Activated naive CD4-positive, alpha-beta T cell treated with anti-CD3 and anti-CD28 coated beads, Interleukin-2, amount 50 U/mL, for 72 hours (primary cell): ENCODE data around the gene TAB2. TPM values are rescaled to one million over a fixed set of nuclear protein-coding genes. Genes with fewer than 3 reads are reported as not detected.
"Not testable (repeated sequence)": the region's sequence is repeated elsewhere in the genome, so short reads cannot be mapped to it uniquely, and the experiment has no call there.

Experiments used
- ATAC-seq, 2 donors: fragments of 150-1000 bp; cut with Tn5 transposase; 2 replicates each; pipeline ENCODE4 v1.10.0; 2021; ENCODE audit warnings: mild to moderate bottlenecking in 2 of 2, moderate library complexity in 2 of 2
- DNase-seq, 2 donors: peaks; one replicate each; pipeline ENCODE4 v3.0.0; 2021 to 2022; ENCODE audit warnings: low spot score in 2 of 2
- H3K27ac Mint-ChIP-seq, 2 donors: one replicate each; pipeline ENCODE4 v1.8.0; 2022; ENCODE audit warnings: mild to moderate bottlenecking in 2 of 2, mixed read lengths in 2 of 2
- H3K36me3 Mint-ChIP-seq, 2 donors: one replicate each; pipeline ENCODE4 v1.8.0; 2022; ENCODE audit warnings: mixed read lengths in 2 of 2
- H3K9me3 Mint-ChIP-seq, 2 donors: one replicate each; pipeline ENCODE4 v1.8.0; 2022; ENCODE audit warnings: mixed read lengths in 2 of 2
- total RNA-seq, 2 donors: library from RNA; stranded (reverse); gene quantifications; one replicate each; pipeline ENCODE4 v1.2.3, GENCODE V29; 2022

The TAB2 gene
- total RNA-seq, 2 donors from 2014 or later, result 88.0 to 98.2 TPM

DNA sequence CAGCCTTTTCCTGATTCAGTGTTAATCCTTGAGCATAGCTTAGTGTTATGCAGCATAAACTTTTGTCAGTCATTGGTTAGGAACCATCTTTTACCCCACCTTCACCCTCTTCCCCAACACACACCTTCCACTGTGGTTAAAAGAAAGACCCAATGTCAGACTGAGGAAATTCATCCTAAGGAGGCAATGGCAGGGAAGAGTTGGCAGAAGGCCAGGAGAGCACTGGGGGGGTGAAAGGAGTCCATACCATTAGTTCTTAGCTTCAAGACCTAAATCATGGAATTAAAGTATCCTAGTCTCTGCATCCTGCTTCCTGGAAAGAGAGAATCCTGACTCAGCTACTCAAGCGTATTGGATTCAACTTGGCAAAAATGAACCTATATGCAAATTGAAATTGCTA lies 16.9 kb upstream of the TAB2 start:
- no peak for DNase-seq
- ATAC-seq, result no peak

DNA sequence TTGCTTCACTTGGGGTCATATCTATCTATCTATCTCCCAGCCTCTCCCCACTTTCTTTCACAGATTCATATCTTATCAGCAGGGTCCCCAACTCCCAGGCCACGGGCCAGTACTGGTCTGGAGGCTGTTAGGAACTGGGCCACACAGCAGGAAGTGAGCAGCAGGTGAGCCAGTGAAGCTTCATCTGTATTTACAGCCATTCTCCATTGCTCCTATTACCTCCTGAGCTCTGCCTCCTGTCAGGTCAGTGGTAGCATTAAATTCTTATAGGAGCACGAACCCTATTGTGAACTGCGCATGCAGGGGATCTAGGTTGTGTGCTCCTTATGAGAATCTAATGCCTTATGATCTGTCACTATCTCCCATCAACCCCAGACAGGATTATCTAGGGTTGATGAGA lies 14.8 kb upstream of the TAB2 start:
- Mint-ChIP-seq H3K9me3 (no peaks in the 10 kb centered on the region), H3K27ac (no peak overlapping the region), H3K36me3 (no peaks in the 10 kb centered on the region)
- ATAC-seq (no peak), DNase-seq (no peak)

More for the DNA sequence above, 16.9 kb upstream of the TAB2 start:
- no peaks in the 10 kb centered on the region for H3K36me3 Mint-ChIP-seq
- no peak overlapping the region for H3K27ac Mint-ChIP-seq
- H3K9me3 Mint-ChIP-seq, result no peaks in the 10 kb centered on the region

DNA sequence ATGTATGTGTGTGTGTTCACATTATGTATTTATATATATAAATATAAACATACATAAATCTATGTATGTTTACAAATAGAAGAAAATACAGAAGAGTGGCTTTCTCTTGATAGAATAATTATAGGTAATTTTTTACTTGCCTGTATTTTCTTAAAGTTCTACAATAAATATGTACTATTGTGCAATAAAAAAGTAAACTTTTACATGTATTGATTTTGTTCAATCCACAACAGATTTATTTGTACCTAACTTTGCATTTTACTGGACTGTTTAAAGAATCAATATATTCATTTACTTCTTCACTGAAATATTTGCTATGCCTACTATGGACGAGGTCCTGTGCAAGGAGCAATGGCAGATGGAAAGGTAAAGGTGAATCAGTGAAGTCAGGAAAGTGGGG lies 14.0 kb upstream of the TAB2 start:
- no peaks in the 10 kb centered on the region for H3K9me3 Mint-ChIP-seq
- no peaks in the 10 kb centered on the region for H3K36me3 Mint-ChIP-seq
- DNase-seq, result no peak
- H3K27ac Mint-ChIP-seq, result no peak overlapping the region
- no peak for ATAC-seq

DNA sequence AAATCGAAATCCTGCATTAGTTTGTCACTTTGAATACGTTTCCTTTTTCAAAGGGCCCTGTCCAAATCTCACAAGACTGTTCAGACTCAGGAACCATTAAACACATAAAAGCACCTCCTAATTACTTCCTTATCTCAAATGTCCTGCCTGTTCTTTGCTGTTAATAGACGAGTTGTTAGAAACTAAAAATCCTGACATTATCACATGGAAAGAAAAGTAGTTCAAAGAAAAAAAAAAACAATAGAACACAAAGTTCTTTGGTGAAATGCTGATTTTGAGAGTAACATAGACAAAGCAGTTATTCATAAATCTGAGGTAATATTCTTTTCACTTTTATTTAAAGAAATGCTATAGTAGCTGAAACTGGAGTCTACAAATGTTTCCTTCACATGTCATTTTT lies 12.1 kb upstream of the TAB2 start:
- no peaks in the 10 kb centered on the region for H3K9me3 Mint-ChIP-seq
- no peak for DNase-seq
- peaks cover 0 to 6% of the 10 kb centered on the region in 2 donors for H3K36me3 Mint-ChIP-seq
- no peak for ATAC-seq
- no peak overlapping the region for H3K27ac Mint-ChIP-seq

DNA sequence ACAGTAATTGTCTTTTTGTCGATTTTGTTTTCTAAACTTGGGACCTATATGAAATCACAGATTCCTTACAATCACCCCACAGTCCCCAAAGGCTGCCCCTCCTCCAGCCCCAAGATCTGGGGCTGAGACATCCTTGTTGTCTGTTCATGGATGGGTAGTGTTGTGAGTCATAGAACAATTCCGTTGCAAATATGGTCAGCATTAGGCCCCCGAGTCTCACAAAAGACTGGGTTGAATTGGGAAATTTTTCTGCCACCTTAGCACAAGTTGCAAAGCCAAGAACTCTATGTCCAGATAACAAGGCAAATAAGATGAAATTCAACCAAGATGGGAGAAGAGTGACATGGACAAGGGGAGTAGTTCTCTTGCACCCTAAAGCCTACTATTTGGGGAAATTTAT lies 10.5 kb upstream of the TAB2 start:
- Mint-ChIP-seq H3K36me3 (peaks cover 0 to 6% of the 10 kb centered on the region in 2 donors), H3K27ac (no peak overlapping the region), H3K9me3 (peaks cover 0 to 5% of the 10 kb centered on the region in 2 donors)
- ATAC-seq (no peak), DNase-seq (no peak)

DNA sequence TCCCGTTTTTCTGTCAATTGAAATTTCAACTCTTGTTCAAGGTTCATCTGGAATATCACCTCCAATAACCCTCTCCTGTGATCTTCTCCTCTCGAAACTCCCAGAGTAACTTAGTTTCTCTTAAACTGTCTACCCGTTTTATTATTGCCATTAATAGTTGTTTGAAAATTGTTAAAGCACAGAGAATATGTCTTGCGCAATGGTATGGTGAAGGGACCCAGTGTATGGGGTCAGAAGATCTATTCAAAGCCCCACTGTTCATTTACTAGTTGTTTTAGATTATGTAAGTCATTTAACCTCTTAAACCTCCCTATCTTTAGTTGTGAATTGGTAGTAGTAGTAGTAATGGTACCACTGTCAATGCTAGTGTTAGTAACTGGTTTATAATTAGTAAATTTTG lies 6.2 kb upstream of the TAB2 start:
- DNase-seq, result no peak
- Mint-ChIP-seq H3K9me3 (peaks cover 6 to 18% of the 10 kb centered on the region in 2 donors), H3K27ac (no peak overlapping the region), H3K36me3 (peaks cover 0 to 16% of the 10 kb centered on the region in 2 donors)
- no peak for ATAC-seq

DNA sequence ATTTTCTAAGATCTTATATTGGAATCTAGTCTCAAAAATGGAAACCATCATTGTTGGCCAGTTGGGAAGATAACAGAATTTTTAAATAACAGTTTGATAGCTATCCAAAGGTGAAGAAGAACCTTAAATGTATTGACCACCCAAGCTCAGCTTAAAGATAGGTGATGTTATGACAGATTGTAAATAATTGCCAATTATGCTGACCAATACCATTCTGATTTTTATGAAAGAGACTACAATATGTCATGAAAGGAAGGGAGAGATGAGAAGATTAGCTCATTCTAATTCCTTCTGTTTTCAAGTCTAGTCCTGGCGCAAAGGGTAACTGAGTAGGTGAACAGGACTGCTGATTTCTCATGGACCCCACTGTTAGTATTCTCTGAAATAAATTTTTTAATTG lies 5.7 kb upstream of the TAB2 start:
- ATAC-seq, result no peak
- Mint-ChIP-seq H3K36me3 (peaks cover 0 to 16% of the 10 kb centered on the region in 2 donors), H3K27ac (no peak overlapping the region), H3K9me3 (peaks cover 6 to 18% of the 10 kb centered on the region in 2 donors)
- no peak for DNase-seq

DNA sequence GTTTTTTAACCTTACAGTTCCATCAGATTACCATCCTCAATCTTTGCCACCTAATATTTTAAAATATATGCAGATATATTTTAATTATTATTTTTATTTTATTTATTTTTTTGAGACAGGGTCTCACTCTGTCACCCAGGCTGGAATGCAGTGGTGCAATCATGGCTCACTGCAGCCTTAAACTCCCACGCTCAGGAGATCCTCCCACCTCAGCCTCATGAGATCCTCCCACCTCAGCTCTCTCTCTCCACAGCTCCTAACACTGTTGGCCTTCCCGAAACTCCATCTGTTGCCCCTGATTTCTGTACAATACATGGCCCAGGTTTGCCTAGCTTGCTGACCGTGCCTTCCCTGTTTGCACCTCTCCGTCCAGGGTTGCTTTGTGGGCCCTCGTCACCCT lies 4.4 kb upstream of the TAB2 start:
- Mint-ChIP-seq H3K27ac (no peak overlapping the region), H3K36me3 (peaks cover 0 to 16% of the 10 kb centered on the region in 2 donors), H3K9me3 (peaks cover 6 to 18% of the 10 kb centered on the region in 2 donors)
- DNase-seq (no peak), ATAC-seq (no peak)

DNA sequence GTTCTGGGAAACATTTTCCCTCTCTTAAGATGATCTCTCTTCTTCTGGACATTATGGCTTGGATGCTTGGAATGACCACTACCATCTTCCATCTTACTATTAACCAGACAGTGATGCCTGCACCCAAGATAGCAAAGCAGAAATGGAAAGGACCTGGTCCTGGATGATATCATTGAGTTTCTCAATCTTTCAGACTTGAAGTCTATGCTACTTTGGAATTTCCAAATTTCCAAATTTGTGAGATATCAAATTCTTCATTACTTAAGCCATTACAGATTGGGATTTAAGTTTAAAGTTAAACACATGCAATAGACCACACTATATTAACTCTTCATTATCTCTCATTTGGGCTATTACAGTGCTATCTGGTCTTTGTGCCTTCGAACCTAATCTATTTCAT lies 3.7 kb upstream of the TAB2 start:
- DNase-seq (no peak), ATAC-seq (no peak)
- H3K27ac Mint-ChIP-seq, result no peak overlapping the region
- peaks cover 5 to 20% of the 10 kb centered on the region in 2 donors for H3K36me3 Mint-ChIP-seq
- H3K9me3 Mint-ChIP-seq, result peaks cover 6 to 18% of the 10 kb centered on the region in 2 donors

DNA sequence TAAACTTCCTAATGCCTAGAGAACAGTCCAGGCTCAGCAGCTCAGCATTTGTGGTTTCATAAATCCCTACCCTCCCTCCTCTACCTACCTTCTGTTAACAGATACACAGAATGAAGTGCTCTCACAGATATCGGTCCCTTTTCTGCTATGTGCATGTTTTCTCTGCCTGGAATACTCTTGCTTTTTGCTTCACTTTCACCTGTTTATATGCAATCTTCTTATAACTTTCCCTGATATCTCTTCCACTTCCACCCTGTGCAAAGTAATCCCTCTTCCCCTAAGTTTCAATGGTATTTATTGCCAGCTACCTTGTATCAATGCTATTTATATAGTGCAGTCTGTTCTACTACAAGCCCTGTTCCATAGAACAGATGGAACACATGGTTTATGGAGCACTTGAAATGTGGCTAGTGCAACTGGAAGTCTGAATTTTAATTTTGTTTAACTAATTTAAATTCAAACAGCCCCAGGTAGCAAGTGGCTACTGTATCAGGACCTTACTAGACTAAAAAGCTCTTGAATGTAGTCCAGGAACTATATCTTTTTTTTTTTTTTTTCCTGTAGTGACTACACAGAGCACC lies 3.1 kb upstream of the TAB2 start:
- DNase-seq (no peak), ATAC-seq (no peak)
- H3K9me3 Mint-ChIP-seq, result peaks cover 6 to 18% of the 10 kb centered on the region in 2 donors
- H3K36me3 Mint-ChIP-seq, result peaks cover 6 to 22% of the 10 kb centered on the region in 2 donors
- peak overlapping the region in 1 of 2 donors; percentile 5 for H3K27ac Mint-ChIP-seq

DNA sequence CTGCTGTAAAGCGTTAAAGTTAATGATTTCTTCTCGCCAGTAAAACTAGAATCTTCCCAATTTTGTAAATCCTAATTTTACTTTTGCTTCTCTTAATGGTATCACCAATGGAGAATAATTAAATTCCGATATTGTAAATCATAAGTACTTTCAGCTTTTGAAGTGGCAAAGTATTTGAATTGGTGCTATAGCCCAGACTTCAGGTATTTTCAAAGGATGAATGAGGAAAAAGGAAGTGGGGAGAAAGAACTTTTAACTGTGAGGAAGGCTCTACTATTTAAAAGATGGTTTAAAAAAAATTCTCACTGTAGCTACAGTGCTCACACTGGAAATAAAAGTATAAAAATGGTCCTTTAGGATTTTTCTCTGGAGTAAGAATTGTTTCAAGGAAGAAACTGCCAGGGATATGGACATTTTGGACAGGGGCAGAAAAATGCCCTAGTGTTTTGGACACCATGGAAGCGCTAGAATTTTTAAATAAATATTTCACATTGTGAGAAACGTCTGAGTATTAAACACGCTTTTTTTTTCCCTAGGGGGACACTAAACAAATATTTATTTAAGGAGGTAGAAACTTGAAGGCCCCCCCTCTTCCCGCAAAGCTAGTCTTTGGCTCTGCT lies 1.3 kb upstream of the TAB2 start:
- Mint-ChIP-seq H3K27ac (peak overlapping the region; percentile 92 to 95), H3K9me3 (peaks cover 6 to 13% of the 10 kb centered on the region in 2 donors), H3K36me3 (peaks cover 6 to 25% of the 10 kb centered on the region in 2 donors)
- ATAC-seq (no peak), DNase-seq (no peak)

DNA sequence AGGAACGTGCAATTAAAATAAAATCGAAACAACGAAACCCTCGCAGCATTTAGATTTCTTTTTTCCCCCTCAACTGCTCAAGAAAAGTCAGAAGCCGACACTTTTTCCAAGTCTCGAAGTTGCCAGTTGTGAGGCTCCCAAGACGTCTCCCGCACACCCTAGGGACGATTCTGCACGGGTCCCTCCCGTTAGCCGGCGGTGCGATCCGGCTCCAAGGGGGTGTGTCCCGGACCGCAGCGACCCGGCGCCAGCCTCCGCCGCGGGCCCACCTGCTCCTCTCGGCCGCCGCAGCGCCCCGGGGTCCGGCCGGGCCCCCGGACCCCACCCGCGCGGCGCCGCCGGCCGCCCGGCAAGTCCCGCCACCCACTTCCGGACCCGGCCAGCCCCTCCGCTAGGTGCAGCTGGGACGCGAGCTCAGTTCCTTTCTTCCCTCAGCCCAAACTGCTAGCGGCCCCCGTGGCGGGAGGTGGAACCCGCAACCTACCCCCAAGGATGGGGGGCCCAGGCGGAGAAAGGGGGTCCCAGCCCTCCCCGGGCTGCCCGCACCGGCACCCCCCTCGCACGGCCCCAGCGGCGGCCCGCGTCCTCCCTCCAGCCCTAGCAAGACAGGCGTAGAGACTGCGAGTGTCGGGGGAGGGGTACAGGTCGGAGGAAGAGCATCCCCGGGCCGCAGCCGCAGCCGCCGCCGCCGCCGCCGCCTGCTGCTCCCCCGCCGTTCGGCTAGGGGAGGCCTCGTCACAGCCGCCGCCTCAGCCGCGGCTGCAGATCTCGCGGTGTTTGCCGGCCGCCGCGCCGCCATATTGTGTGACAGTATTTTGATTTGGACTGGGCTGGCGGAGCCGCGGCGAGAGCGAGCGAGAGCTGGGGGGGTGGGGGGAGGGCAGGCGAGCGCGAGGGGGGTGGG lies 520 bp upstream of the TAB2 start:
- peak; percentile 68 to 72 for ATAC-seq
- peak; percentile 87 to 88 for DNase-seq
- peak overlapping the region; percentile 92 to 95 for H3K27ac Mint-ChIP-seq
- peaks cover 6 to 13% of the 10 kb centered on the region in 2 donors for H3K9me3 Mint-ChIP-seq
- H3K36me3 Mint-ChIP-seq, result peaks cover 6 to 32% of the 10 kb centered on the region in 2 donors

DNA sequence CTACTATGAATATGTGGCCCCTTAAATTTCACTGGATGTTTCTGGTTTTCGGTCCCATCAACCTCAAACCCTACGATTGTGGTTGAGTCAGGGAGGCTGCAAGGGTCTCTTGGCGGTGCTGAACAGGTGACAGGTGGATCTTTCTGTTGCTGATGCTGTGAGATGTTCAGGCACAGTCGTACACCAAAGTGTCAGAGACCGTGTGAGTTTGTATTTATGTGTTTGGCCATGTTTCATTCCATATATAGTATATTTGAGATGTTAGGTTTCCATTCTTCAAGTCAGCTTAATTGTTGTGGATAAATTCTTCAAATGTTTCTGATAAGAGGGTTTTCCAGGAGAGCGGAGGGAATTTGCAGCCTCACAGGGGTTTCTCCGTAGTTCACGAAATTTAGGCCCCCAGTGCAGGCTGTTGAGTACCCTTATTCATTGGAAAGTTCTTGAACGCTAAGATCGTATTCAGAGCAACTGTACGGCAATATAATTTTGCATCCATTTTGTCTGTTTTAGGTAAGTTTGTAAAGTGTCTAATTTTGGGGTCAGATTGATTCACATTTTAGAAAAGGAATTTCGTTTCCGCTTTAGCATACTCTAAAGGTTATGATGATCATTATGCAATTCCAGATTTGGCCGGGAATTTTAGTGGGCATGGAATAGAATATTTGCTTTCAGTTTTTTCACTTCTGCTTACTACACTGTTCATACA lies 1.2 kb downstream of the TAB2 start:
- ATAC-seq (peak; percentile 59 to 62), DNase-seq (peak in 1 of 2 donors; percentile 28)

DNA sequence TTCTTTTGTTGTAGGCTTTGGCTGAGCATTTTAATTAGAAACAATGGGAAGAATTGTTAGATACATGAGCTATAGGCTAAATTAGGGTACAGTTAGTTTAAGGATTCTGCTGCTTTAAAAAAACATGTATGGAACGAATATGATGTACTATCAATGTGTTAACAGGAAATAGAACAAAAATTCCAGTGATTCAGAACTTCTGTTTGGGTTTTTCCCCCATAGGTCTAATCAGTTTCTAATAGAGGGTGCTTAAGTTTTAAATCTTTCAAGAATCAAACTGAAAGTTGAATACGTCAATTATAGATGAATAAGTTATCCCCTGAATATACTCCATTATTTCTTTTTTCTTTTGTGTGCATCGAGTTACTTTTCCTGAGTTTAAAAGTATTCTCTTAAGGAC lies 1.9 kb downstream of the TAB2 start:
- Mint-ChIP-seq H3K36me3 (peaks cover 6 to 32% of the 10 kb centered on the region in 2 donors), H3K27ac (peak overlapping the region; percentile 95 to 97), H3K9me3 (no peaks in the 10 kb centered on the region)
- DNase-seq (no peak), ATAC-seq (peak in 1 of 2 donors; percentile 21)

More for the DNA sequence above, 1.2 kb downstream of the TAB2 start:
- Mint-ChIP-seq H3K27ac (peak overlapping the region; percentile 95 to 97), H3K9me3 (peaks cover under 1 to 3% of the 10 kb centered on the region in 2 donors), H3K36me3 (peaks cover 6 to 31% of the 10 kb centered on the region in 2 donors)

DNA sequence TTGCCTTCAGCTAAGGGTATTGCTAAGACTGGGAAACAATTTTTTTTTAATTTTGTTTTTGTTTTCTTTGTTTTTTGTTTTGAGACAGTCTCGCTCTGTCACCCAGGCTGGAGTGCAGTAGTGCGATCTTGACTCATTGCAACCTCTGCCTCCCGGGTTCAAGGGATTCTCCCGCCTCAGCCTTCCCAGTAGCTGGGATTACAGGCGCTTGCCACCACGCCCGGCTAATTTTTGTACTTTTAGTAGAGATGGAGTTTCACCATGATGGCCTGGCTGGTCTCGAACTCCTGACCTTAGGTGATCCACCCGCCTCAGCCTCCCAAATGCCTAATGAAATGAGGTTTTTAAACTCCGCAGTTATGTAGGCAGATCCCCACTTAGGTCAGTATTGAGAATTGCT lies 2.5 kb downstream of the TAB2 start:
- not testable (repeated sequence) for H3K9me3 Mint-ChIP-seq, ATAC-seq, DNase-seq
- peak overlapping the region; percentile 95 to 97 for H3K27ac Mint-ChIP-seq
- H3K36me3 Mint-ChIP-seq, result peaks cover 6 to 32% of the 10 kb centered on the region in 2 donors

DNA sequence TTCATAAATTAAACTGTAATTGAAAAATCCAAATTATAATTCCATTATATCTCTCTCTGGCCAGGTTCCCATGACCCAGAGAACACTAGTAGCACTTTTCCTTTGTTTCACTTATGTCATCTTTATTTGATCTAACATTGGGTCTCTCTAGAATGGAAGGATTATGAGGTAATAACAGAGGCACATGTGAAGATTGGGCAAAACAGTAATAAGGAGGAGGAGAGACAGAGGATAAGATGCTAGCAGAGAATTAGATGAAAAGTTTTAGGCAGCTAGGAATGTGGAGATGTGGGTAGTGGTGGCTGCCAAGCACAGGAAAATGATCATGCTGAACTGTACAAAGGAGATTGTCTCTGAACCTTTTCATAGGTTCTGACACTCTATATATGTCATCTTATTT lies 3.3 kb downstream of the TAB2 start:
- H3K9me3 Mint-ChIP-seq, result no peaks in the 10 kb centered on the region
- DNase-seq (no peak), ATAC-seq (no peak)
- H3K27ac Mint-ChIP-seq, result peak overlapping the region; percentile 34 to 95
- H3K36me3 Mint-ChIP-seq, result peaks cover 6 to 32% of the 10 kb centered on the region in 2 donors
